B cell (primary cell): ENCODE results near the gene ZC3HAV1L.

Source experiments
- CTCF ChIP-seq: fragments of 200-600 bp; IDR thresholded peaks from one replicate; pipeline ENCODE4 v1.8.0; 2022; ENCODE audit warnings: antibody characterized with exemption, mild to moderate bottlenecking
- EZH2 ChIP-seq: IDR thresholded peaks from 2 replicates; pipeline ENCODE4 v1.6.1; 2012; ENCODE audit warnings: borderline replicate concordance, low read depth, mild to moderate bottlenecking, moderate library complexity, low read length; ENCODE audit not compliant: insufficient read depth, poor library complexity, severe bottlenecking

- no peak for TF ChIP-seq CTCF
- TF ChIP-seq EZH2: no peak
Measured at GRCh38 chr7:139041378-139042085, 5.7 kb upstream of the ZC3HAV1L start.
